Jurkat, Clone E6-1 (cell line): ENCODE data around the gene RP2. TPM values are rescaled to one million over a fixed set of nuclear protein-coding genes. Genes with fewer than 3 reads are reported as not detected.

Experiments used
- DNase-seq: peaks from one replicate; pipeline ENCODE4 v3.0.0-alpha.2; 2011; ENCODE audit warnings: low read depth, low spot score
- H3K4me3 ChIP-seq: 2 replicates; pipeline ENCODE4 v1.5.1; 2011; ENCODE audit warnings: mild to moderate bottlenecking, low read length, control low read depth, moderate library complexity
- polyA plus RNA-seq: library from polyadenylated mRNA; unstranded; fragments of >200 nt; gene quantifications from one replicate; pipeline ENCODE4 v1.2.1, GENCODE V29; 2012; ENCODE audit warnings: missing spikeins; ENCODE audit not compliant: insufficient read length, insufficient read depth

Gene RP2
- polyA plus RNA-seq, result 10.5 TPM

DNA sequence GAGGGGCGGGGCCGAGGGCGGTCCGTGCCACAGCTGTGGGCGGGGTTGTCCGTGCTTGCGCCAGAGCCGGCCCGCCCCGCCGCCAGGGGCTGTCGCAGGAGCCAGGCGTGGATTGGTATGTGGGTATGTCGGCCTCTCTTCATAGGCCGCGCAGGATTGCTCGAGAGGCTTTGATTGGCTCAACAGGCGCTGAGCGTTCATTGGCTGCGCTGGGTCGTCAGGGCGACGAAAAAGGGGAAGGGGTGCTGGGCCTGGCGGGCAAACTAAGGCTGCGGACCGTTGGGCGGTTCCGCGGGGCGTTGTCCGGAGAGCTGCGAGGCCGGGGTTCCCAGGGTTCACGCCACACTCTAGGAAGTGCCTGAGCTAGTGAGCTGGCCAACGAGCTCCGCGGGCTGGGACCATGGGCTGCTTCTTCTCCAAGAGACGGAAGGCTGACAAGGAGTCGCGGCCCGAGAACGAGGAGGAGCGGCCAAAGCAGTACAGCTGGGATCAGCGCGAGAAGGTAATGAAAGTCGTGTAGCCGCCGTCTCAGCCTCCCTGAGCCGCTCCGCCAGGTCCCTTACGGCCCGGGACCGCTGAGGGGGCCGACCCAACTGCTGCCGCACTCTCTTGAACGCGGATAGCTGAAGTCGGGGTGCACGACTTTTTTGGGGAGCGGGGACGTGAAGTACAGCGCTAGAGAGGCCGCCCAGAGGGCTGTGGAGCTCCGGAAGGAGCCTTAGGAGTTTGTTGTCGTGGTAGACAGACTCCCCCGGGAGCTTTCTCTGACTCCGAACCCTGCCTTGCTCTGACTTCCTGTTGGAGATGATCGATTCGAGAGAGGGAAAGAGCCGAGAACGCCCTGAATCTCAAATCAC is at the start of gene RP2:
RP2 (plus strand) TSS at position 343 of the 857 bp plus-strand sequence; CDS start at position 401, 58 bp downstream.
- peak; percentile 85 for DNase-seq
- H3K4me3 ChIP-seq, result peak within 1 kb of the TSS; percentile 75

DNA sequence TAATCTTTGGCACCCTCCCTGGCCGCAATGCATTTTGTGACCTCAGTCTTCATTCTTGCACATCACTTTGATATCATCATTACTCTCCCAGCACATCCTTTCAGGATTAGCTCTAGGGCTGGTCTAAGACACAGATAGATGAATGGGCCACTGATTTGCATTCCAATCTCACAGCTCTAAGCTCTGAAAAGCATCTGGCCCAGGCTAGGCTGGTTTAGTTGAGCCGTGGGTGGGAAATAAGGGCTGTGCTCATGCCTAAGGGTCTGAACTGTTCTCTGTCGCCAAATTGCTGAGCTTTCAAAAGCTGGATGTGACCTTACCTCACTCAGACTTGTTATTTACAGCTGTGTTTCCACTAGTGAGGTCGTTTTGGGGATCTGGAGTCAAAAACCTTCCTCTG is 47.9 kb upstream of the RP2 start:
- H3K4me3 ChIP-seq, result no peak overlapping the region
- no peak for DNase-seq

DNA sequence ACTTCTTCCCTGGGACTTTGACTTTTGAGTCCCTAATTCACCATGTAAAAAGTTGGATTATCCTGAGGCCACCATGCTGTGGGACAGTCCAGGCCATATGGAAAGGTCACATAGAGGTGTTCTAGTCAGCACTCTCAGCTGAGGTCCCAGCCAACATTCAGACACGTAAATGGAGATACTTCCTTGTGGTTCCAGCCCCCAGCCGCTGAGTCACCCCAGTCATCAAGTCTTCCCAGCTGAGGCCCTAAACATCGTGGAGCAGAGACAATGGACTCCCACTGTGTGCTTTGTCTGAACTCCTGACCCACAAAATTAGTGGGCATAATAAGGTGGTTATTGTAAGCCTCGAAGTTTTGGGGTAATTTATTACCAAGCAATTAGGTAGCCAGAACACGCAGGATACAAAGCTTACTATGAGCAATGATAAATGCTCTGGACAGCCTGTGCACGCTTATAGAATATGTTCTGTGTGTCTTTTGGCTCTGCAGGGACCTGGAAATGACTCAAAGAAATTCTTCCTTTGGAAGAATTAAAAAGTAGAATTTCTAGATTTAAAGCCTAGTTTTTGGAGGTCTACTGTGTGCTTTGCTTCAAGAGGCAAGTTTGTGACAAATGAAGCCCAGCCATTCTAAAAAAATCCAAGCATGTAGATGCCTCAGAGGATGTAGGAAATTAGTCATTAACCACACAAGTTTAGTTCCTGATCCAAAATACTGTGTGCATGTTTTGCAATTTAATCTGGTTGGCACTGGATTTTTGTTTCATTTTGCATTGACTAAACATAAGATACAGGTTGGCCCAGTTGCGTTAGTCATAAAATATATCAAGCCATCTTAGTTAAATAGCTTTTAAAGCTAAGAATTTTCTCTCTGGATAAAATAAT is 44.7 kb upstream of the RP2 start:
- no peak overlapping the region for H3K4me3 ChIP-seq
- DNase-seq, result no peak

DNA sequence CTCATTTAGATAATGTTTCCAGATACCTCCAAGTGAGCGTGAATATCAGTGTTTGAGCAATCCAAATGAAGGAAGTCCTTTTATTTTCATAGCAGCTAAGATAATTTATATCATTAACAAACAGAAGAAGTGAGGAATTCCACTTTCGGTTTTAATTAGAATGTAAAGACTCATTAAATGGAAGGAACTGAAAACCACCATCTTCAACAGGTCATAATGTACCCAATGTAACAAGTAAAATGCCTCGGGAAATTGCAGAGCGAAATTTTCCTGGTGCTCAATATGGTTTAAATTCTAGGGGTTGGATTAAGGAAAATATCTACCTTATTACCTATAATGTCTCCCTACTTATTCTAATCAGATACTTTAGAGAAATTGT is 44.0 kb upstream of the RP2 start:
- H3K4me3 ChIP-seq, result no peak overlapping the region
- no peak for DNase-seq

DNA sequence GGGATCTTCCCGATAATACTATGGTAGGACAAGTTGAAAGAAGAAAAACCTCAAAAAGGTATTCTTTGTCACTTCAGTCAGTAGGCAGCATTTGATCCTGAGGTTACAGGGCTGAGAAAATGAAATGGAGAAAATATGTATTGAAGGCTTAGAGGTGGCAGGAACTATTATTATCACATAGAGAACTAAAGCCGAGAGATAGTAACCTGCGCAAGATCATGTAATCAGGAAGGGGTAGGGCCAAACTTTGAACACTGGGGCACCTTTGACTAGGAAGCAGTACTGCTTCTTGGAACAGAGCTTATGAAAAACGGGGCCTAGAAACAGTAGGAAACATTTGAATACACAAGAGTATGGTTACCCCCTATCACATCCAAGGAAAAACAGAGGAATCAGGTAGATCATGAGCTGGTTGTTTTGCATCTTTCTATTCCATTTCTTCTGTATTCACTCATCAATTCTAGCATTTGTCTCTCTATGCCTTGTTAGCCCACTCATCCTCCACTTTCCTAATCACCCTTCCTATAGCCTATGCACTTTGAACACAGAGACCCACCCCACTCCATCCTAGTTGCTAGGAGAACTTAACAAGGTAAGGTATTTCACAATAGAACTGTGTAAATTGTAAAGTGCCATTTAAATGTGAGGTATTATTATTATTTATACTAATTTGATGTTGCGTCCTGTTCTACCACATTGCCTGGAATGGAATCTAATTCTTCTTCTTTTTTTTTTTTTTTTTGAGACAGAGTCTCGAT is 43.3 kb upstream of the RP2 start:
- DNase-seq, result no peak
- no peak overlapping the region for H3K4me3 ChIP-seq

DNA sequence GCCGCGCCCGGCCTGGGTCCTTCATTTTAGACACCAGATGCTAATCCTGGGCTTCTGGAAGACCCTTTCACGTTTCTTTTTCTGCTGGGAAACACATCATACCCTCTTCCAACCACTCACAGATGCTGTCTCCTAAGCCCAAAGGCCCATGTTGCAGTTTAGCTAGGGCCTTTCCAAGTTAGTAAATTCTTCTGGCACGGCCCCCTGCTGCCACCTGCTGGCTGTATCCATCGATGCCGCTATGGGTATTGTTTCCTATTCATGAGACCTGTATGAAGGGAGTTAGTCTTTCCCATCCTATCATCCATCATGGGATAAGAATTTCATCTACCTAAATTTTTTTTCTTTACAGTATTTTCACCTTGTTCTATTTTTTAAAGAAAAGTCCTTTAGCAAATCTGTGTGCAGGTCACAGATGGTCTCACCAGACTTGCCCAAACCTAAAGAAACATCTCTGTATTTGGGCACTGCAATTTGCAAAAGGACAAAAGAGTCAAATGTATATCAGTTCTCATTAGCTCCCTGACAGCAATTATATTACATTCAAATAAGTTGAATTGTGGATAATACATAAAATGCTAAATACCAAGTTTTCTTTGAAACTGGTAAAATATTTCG is 40.2 kb upstream of the RP2 start:
- H3K4me3 ChIP-seq, result no peak overlapping the region
- DNase-seq, result peak; percentile 39

DNA sequence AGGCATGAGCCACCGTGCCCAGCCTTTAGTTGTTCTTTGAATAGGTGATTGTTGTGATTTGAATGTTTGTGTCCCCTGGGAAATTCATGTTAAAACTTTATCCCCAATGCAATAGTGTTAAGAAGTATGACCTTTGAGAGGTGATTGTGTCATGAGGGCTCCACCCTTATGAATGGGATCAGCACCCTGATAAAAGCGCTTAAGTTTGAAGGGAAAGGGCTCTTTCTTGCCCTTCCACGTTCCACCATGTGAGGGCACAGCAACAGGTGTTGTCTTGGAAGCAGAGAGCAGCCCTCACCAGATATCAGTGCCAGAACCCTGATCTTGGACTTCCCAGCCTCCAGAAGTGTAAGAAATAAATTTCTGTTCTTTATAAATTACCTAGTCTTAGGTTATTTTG is 33.7 kb upstream of the RP2 start:
- DNase-seq, result no peak
- H3K4me3 ChIP-seq, result no peak overlapping the region

DNA sequence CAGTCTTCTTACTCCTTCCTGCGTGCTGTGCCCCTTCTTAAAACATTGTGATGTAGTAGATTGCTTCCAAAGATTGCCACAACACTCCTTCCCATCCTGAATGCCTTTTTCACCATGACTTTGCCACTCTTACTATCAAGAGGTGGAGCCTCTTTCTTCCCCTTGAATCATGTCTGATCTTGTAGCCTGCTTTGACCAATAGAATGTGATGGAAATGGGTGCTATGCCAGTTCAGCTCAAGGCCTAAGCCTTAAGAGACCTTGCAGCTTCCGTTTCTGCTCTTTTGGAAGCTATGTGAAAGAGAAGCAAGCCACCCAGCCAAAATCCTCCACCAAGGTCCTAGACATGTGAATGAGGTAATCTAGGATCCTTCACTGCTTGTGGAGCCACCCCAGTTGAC is 31.6 kb upstream of the RP2 start:
- no peak for DNase-seq
- H3K4me3 ChIP-seq, result no peak overlapping the region

DNA sequence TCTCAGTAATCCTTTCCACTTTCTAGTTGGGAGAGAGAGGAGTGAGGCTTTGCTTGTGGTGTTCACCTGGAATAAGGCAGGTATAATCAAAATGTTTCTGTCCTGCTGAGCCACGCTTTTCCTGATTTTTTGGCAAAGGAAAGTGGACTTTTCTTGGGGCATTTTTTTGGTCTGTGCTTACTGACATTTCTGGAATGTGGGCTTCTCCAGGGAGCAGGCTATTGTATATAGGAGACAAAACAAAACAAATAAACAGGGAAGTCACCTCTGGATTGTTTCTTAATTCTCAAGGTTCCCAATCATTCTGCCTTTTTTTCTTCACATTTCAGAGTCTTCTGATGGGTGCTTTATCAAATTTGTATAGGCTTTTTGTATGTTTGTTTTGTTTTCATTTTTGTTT is 25.7 kb upstream of the RP2 start:
- DNase-seq, result no peak

DNA sequence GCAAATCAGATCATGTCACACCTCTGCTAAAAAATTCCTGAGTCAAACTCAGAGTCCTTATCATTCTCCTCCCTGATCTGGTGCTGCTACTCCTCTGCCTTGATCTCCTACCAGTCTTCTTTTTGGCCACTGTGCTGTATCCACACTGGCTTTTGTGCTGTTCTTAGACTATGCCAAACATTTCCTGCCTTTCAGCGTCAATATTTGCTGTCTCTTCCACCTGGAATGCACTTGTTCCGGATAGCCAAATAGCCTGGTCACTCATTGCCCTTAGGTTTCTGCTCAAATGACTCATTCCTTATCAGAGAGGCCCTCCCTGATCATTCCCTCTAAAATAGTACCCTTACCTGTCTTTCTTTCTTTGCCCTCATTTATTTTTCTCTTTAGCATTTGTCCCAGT is 24.4 kb upstream of the RP2 start:
- DNase-seq, result no peak
- H3K4me3 ChIP-seq, result no peak overlapping the region

More for the DNA sequence above, 25.7 kb upstream of the RP2 start:
- no peak overlapping the region for H3K4me3 ChIP-seq

DNA sequence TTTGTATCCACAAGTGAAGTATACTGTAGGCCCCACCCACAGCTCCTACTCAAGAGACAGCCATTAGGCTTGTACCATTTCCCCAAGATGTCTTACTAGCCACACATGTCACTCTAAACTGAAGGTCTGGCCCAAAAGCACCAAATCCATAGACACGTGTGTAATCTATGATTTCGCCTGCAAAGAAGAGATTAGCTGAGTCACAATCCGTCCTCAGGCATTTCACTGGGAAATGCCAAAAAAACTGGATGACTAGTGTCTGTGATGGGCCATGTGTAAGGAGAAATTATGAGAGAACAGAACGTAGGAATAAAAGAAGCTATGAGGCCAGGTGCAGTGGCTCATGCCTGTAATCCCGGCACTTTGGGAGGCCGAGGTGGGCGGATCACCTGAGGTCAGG is 21.9 kb upstream of the RP2 start:
- no peak overlapping the region for H3K4me3 ChIP-seq
- no peak for DNase-seq

DNA sequence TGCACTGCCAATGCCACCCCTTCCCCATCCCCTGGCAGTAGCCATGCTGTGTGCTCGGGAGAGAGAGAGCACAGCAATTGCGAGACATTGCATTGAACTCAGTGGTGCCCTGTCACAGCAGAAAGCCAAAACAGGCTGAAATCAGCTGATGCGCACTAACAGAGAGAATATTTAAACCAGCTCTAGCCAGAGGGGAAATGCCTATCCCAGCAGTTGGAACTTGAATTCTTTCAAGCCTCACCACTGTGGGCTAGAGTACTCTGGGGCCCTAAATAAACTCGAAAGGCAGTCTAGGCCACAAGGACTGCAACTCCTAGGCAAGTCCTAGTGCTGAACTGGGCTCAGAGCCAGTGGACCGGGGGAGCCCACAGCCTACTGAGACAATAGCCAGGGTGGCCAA is 17.7 kb upstream of the RP2 start:
- no peak for DNase-seq
- no peak overlapping the region for H3K4me3 ChIP-seq

DNA sequence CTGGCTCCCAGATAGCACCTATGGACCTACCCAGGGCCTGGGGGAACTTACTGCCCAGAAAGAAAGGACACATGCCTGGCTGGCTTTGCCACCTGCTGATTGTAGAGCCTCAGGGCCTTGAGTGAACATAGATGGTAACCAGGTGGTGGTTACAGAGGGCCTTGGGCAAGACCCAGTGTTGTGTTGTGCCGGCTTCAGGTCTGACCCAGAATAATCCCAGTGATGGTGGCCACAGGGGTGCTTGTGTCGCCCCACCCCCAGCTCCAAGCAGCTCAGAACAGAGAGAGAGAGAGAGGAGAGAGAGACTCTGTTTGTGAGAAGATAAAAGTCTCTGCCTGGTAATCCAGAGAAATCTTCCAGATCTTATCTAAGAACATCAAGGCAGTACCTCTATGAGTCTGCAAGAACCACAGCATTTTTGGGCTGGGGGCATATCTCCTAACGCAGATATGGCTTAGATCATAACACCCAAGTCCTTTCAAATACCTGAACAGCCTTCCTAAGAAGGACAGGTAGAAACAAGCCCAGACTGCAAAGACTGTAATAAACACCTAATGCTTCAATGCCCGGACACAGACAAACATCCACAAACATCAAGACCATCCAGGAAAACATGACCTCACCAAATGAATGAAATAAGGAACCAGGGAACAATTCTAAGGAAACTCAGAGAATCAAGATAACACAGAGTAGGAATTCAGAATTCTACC is 16.3 kb upstream of the RP2 start:
- H3K4me3 ChIP-seq, result no peak overlapping the region
- DNase-seq, result no peak

DNA sequence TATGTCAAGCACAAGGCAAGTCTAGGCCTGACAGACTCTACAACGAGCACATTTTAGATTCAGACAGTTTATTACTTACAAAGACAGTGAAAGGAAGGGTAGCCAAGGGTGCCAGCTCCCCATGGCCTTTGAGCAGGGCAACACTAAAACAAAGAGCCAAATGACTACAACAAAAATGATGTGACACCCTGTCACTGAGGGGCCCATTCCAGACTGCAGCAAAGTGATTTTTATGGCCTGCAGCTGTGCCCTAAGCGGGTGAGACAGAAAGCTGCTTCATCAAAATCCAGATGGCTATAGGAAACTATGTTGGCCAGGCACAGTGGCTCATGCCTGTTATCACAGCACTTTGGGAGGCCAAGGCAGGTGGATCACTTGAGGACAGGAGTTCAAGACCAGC is 13.4 kb upstream of the RP2 start:
- no peak for DNase-seq
- H3K4me3 ChIP-seq, result no peak overlapping the region

DNA sequence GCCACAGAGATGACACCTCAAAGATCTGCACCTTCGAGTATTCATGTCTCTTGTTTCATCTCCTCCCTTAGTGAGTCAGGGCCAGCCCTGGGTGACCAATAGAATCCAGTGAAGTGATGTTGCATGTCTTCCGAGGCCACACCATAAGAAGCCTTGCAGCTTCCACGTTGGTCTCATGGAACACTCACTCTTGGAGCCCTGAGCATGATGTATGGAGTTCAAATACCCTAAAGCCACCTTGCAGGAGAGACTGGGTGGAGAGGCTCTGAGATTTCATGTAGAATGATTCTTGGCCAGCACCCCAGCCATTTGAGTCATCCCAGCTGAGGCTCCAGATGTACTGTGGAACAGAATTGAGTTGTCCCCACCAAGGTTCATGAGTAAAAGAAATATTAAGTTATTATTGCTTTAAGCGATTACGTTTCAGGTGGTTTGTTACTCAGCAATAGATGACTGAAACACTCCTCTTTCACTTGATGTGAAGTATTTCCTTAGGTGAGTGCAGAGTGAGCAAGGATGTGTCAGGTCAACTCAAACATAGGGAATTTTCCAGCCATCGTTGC is 5.0 kb upstream of the RP2 start:
- H3K4me3 ChIP-seq, result no peak overlapping the region
- DNase-seq, result no peak

DNA sequence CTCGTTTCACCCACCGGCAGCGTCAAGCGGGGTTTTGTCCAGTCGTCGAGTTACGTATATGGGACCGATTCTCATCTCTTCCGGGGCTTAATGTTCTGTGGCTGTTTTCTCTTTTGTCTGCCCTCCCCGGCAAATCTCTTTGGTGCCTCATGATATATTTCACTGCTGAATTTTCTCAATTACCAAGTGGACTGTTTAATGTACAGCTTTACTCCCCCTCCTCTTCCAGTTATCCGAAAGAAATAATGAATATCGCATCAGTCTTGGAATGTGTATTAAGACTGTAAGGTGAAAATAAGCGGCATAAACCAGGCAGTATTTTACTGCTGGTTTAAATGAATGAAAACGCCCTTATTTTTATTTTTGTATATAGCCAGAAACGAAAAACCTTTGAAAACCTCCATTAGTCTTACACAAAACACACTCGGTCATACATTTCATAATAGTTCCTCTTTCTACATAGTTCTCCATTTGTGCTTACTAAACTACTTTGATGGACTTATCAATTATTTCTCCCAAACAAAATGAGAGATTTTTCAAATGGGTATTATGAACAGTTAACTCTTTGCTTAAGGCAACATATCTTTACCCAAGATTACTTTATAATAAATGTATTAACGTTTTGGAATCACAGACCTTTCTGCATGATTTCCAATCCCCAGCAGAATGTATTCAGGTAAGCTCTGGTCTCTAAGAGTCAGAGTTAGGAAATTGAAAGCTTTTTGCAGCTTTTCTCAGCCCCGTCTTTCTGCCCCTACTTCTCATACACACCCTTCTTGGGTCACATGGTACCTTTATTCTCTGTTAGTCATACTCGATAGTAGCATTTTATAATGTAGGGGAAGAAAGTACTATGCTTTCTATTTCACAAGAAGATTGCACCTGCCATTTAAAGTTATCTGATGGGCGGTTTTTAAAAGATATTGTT is 979 bp downstream of the RP2 start:
- DNase-seq, result no peak
- H3K4me3 ChIP-seq, result peak overlapping the region; percentile 75

DNA sequence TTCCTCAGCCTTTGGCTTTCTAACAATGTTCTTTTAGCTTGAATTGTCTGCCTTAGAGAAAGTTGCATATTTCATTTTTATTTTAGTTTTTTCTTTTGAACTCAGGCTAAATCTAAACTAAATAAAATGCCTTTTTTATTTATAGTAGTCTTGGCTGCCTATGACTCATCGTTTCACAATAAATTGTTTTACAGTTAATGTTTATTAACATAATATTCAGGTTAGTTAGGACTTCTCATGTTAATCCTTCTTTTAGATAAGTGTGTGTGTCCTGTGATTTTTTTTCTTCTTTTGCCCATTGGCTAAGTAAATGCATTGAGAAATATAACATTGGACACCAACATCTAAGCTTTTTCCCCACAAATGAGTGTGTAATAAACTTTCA is 1.6 kb downstream of the RP2 start:
- H3K4me3 ChIP-seq, result peak overlapping the region; percentile 75
- no peak for DNase-seq
